Raji (cell line): ENCODE results near the gene STK11IP.
A peak's percentile ranks its signal among the peaks of the same experiment; 100 is the strongest.

Source experiments
- POLR2A ChIP-seq: IDR thresholded peaks from 2 replicates; pipeline ENCODE4 v1.6.1; 2011; ENCODE audit warnings: low read depth, low read length, control low read depth; ENCODE audit not compliant: insufficient read depth

STK11IP gene

DNA sequence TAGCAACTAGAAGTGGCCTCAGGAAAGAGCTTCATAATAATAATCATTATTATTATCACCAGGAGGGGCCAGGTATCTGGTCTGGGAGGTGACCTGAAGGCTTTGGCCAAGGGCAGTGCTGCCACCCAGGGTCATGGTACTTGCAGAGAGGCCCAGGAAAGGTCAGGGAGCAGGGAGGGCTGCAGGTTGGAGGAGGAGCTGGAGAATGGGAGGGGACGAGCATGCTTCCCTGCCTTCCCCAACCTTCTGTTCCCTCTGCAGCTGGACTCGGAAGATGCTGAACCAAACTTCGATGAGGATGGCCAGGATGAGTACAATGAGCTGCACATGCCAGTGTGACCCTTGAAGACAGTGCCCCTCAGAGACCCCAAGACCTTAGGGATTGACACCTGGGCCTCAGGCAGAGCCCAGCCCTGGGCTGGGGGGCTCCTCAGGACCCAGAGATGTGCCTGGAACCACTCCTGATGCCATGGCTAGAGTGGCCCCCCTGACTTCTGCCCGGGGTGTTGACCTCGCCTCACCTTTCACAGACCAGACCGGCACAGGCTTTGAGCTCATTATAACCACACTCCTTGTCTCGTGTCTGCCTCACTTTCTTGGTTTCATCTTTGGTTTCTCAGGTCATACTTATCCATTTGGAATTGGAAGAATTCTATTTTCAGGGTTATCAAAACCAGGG is 43.9 kb downstream of the STK11IP start:
- TF ChIP-seq POLR2A = no peak

DNA sequence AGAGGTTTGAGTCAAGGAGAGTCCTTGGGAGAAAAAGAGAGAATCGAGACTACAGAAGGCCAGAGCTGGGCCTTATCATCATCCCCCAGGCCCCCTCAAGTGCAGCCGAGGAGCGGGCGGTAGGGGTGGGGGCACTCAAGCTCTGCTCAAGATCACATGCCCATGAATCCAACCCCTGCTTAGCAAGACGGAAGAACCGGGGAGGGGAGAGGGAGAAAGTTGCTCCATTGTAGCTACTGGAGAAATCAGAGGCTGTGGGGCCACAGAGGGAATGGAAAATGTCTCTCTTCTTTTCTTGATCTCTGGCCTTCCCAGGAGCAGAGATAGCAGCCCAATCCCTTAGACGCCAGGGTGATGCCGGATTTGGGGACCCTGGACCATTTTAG is 44.4 kb downstream of the STK11IP start:
- no peak for TF ChIP-seq POLR2A

DNA sequence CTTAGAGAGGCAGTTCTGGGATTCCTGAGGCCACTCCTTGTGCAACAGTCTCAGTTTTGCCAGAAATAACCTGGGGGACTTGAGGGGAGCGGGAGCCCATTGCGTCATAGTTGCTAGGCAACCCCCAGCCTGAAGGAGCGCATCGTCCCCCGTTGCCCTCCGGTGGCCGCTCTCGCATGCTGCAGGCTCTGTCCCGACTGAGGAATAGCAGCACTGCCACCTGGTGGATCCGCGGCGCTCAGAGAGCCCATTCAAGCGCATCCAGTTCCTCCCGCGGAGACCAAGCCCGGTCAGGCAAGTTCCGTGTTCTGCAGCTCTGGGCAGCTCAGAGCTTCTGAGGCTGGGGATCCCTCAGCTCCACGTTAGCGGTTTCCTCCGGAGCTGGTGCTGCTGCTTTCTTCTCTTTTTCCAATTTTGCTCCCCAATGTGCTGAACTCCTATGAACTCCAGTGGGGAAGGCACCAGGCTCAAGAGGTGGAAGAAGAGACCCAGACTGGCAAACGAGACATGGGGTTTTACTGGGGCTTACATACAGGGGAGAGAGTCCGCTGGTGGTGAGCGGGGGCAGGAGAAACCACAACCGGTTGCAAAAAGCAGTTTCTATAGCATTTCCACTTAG is 44.9 kb downstream of the STK11IP start:
- peak; percentile 58; the same call in 1 of the 2 replicates for TF ChIP-seq POLR2A

DNA sequence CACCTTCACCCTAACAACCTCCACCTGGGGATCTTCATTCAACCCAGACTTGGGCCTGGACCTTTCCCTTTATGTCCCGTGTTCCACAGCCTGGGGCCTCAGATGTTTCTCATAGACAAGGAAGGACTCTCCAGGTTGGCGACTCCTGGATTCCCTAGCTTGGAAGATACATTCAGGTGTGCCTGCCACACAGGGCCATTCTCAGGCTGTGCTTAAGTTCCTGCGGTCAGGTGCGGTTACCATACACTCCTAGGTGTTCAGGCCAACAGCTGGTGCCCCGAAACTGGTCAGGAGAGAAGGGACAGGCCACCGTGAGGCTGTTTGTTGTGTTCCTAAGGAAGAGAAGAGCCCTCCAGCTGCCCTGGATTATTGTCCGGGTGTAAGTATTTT is 45.4 kb downstream of the STK11IP start:
- no peak for TF ChIP-seq POLR2A

DNA sequence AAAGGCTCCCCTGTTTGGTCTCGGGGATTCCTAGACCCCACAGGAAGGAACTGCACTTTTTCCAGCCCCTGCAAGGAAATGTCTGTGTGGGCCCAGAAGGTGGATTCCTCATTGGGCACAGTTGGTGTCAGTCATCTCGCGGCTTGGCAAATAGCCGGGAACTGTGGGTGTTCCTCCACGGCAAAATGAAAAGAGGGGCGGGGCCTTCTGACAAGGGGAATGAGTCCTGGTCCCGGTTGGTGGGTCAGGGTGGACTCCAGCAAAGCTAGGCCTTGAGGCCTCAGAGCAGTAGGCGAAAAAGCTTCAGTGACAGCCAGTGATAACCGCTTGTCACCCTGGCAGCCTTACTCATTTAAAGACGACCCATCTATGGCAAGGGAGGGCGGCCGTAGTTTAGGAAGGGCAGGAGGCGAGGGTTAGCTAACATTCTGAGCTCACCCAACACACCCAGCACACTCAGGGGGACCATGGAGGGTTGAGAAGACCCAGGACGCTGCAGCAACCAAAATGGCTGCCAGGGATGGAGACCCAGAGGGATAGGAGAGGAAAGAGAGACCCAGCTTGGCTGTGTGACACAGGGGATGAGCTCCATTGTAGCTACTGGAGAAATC is 46.2 kb downstream of the STK11IP start:
- no peak for TF ChIP-seq POLR2A

DNA sequence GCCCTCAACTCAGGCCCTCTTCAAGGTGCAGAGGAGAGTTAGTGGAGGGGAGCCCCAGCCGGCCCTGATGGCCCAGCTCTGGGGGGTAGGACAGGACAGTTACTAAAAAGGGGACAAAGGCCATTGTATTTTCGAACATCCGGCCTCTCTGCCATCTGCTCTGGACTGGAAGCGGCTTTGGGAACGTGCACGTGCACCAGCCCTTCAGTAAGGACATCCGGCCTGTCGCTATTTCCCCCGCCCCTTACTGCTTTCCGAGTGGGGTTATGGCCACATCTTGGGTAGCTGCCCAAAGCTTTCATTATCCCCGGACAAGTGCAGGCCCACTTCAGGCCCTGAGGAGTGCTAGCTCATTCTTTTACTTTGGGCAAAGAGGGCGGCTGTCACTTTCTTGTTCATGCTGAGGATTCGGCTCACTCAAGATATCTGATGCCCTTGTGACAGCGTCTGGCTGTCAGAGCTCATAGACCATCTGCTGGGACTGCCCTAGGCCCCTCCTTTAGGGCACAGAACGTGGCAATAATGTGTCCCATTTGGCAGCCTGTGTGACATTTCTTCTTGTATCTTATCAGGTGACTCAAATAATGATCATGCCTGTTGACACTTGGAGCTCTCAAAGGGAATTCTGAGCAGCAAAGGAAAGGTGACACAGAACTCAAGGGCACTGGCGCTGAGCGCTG is 47.3 kb downstream of the STK11IP start:
- TF ChIP-seq POLR2A = no peak

DNA sequence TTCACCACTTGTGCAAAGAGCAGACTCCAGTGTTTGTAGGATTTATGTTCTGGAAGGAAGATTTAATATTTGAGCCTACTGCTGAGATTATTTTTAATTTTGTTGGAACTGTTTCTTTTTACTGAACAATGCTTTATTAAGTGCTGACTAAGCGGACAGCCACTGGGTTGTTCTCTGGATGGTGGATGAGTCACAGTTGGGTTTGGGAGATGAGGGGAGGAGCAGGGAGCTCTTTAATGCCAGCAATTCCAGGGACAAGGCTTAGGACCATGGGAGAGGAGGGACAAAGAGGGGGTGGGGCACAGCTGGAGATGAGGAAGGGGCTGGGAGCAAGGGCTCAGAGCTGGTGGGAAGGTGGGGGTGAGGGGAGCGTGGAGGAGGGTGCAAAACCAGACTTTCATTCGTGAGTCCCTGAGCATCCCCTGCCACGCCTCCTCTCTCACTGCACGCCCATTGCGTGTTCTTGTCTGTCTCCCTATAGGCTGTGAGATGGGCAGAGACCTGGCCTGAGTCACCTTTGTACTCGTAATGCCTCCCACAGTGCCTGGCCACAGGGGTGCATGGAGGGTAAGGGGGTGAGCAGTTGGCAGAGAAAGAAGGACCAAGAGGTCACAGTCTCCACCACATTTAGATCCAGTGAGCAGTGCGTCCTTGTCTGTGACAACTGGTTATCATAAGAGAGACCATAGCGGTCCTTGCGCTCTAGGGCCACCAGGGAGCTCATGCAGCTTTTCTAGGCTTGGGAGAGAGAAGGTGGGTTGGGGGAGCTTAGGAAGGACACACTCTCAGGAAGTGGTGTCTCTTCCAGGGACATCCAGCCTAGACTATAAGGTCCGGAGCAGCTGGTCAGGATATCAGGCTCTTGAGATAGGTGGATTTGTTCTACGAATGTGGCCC is 48.2 kb downstream of the STK11IP start:
- no peak for TF ChIP-seq POLR2A

DNA sequence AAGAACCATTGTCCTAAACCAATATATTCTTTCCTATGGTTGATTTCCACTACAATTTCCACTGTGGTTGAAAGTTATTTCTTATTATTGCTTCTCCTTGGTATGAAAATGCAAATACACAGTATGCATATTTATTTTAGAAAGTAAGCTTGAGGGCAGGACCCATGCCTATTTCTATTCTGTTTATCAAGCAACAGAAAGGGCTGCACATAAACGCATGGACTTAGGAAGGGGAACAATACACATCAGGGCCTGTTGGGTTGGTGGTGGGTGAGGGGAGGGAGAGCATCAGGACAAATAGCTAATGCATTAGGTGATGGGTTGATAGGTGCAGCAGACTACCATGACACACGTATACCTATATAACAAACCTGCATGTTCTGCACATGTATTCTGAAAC is 50.5 kb downstream of the STK11IP start:
- no peak for TF ChIP-seq POLR2A

DNA sequence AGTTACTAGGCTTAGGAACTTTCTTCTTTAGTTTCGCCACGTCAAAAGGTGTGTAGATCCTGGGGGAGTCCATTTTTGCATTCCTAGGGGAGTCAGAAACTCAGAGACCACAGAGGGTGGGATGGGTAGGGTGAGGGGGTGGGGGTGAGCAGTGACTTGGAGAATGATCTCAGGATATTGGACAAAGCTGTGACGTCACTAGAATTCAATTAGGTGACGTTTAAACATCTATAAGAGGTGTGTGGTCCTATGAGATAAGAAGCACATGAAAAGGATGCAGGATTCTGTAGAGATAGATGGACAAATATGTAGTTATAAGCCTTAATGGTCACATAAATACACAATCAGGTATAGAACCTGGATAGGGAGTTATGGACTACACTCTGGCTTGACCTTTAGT is 51.3 kb downstream of the STK11IP start:
- no peak for TF ChIP-seq POLR2A

DNA sequence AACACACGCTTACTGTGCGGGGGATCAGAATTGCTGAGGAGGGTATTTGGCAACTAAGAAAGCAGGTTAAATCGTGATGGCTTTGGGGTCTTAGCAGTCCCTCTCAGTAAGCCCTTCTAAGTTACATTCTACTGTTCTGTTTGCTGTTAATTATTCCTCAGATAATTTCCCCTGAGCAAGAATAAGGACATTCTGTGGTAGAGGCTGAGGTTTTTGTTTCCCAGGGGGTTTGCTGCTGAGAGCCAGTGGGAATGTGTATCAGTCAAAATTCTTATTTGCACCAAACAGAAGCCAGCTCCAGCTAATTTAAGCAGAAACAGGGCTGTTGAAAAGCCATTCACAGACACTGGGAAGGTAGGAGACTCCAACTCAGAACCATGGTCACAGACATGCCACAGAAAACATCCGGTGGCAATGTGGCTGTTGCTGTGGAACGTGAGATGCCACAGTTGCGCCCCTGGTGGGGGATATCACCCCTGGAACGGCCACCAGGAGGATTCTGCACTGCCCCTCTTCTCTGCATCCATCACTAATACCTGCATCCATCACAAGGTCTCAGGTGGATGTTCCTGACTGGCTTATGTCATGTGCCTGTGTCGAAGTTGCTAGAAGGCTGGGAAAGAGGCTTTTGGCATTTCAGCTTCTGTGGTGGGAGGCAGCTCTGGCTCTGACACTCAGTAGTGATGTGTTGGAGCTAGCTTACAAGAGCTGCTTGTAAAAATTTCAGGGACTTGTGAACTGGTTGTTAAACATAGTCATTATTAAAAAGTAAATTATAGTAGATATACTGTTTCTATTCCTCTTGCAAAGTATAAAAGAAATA is 53.0 kb downstream of the STK11IP start:
- TF ChIP-seq POLR2A = no peak

DNA sequence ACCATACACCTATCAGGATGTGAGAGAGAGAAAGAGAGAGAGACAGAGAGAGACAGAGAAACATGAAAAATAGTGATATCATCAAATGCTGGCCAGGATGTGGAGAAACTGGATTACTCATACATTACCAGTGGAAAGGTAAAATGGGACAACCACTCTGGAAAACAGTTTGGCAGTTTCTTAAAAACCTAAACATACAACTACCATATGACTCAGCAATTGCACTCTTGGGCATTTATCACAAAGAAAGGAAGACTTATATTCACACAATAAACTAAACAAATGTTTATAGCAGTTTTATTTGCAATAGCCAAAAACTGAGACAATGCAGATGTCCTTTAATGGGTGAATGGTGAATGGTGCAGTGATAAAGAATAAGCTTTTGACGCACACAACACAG is 58.9 kb downstream of the STK11IP start:
- no peak for TF ChIP-seq POLR2A

DNA sequence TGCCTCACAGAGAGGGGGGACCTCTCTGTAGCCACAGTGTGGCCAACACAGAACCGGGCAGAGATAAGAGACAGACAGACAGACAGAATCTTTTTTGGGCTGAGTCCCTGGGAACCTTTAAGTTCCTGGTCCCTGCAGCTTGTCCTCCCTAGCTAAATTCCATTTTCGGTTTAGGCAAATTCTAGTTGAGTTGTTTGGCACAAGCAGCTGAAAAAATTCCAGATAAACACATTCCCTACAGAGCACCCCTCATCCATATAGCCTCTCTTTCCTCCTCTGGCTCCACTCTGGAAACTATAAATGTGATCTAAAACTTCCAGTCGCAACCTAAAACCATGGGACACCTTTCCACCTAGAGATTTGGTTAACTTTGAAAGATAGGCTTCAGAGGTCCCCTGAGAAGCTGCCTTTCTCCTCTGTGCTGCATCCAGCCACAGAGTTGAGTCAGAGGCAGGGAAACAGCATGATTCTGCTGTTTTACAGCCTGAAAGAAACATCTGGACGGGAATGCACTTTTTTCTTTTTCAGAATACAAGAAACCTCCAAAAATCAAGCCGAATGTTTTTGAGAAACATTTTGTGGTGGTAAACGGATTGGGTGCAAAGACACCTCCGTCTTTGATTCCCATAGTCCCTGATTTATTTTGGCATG is 60.7 kb downstream of the STK11IP start:
- no peak for TF ChIP-seq POLR2A

DNA sequence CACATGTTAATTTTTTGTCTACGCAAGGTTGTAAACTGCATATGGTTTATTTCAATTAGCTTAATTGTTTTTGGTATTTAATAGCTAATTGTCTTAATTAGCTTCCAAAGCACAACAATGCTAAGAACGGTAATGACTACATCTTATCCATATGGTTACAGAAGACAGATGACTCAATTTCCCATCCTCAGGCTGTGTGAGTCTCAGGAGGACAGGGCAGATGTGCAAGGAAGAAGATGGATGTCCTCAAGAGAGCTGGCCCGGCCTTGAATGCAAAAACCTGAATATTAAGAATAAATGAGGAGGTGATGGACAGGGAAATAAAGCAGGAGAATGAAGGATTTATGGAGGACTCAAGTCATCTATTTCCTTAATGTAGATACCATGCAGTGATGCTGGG is 61.2 kb downstream of the STK11IP start:
- no peak for TF ChIP-seq POLR2A
